ENCODE measurements around the gene SLC38A9. TPM values are rescaled to one million over a fixed set of nuclear protein-coding genes. Genes with fewer than 3 reads are reported as not detected.

The SLC38A9 gene
- total RNA-seq, 1 donor from 2014 or later = 36.6 TPM

DNA sequence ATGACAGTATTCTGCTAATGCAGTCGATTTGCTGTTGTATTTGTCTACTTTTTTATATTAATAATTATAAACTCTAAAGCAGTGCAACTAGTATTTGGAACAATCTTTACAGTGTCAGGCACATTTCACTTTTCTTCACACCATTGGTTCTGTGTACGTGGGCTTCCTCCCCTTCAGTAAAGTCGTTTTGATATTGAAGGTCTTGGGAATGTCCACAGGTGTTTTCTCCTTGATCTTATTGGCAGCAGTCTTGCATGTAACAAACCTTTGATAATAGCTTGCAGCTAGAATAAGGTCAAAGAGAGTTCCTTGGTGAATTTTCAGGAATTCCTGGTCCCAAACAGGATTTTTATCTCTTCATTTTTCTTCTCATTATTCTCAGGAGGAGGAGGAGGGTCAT is 37.9 kb upstream of the SLC38A9 start:
- TF ChIP-seq, protein P1, sequence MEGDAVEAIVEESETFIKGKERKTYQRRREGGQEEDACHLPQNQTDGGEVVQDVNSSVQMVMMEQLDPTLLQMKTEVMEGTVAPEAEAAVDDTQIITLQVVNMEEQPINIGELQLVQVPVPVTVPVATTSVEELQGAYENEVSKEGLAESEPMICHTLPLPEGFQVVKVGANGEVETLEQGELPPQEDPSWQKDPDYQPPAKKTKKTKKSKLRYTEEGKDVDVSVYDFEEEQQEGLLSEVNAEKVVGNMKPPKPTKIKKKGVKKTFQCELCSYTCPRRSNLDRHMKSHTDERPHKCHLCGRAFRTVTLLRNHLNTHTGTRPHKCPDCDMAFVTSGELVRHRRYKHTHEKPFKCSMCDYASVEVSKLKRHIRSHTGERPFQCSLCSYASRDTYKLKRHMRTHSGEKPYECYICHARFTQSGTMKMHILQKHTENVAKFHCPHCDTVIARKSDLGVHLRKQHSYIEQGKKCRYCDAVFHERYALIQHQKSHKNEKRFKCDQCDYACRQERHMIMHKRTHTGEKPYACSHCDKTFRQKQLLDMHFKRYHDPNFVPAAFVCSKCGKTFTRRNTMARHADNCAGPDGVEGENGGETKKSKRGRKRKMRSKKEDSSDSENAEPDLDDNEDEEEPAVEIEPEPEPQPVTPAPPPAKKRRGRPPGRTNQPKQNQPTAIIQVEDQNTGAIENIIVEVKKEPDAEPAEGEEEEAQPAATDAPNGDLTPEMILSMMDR (conservative IDR thresholded peaks at IDR 0.05) = no peak
- no peak overlapping the region for H3K4me3 Mint-ChIP-seq
- no peak for DNase-seq (ENCODE audit: extremely low spot score, unreplicated experiment)
- H3K27me3 Mint-ChIP-seq = no peaks in the 10 kb centered on the region
- H3K27ac Mint-ChIP-seq = no peak overlapping the region
- H3K4me1 Mint-ChIP-seq (ENCODE audit: unreplicated experiment) = no peaks in the 10 kb centered on the region
- H3K36me3 Mint-ChIP-seq = no peaks in the 10 kb centered on the region
- H3K9me3 Mint-ChIP-seq = no peaks in the 10 kb centered on the region

GRCh38 chr5:55749387-55749786 is 37.3 kb upstream of the SLC38A9 start:
- Mint-ChIP-seq H3K4me3 (no peak overlapping the region), H3K4me1 (ENCODE audit: unreplicated experiment) (no peaks in the 10 kb centered on the region), H3K27ac (no peak overlapping the region), H3K27me3 (no peaks in the 10 kb centered on the region), H3K36me3 (no peaks in the 10 kb centered on the region), H3K9me3 (no peaks in the 10 kb centered on the region)
- TF ChIP-seq, protein P1 (conservative IDR thresholded peaks at IDR 0.05) = no peak
- no peak for DNase-seq (ENCODE audit: extremely low spot score, unreplicated experiment)

DNA sequence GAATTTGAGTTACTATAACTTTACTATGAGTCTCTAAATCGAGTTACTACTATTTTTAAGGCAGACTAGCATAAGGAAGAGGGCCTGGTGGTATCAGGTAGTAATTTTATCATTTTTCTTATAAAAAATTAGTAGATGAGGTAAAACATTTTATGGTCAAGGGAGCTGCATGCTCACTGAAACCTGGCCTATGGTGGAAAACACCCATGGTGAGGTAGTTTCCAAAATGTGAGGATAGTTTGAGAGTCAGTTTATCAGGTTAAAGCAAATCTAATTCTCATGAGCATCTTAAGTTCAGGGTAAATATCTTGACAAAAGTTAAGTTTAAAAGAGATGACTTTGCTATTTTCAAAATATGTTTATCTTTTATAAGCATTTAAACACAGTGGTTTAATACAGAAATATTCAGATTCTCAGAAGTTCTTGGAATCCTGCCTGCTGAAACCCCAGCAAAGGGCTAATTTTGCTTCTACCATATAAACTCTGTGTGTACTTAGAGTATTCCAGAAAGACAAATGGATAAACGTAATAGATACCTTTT is 35.7 kb upstream of the SLC38A9 start:
- no peaks in the 10 kb centered on the region for H3K4me1 Mint-ChIP-seq (ENCODE audit: unreplicated experiment)
- DNase-seq (ENCODE audit: extremely low spot score, unreplicated experiment) = no peak
- H3K4me3 Mint-ChIP-seq = no peak overlapping the region
- TF ChIP-seq, protein P1 (conservative IDR thresholded peaks at IDR 0.05) = no peak
- H3K27ac Mint-ChIP-seq = no peak overlapping the region
- no peaks in the 10 kb centered on the region for H3K9me3 Mint-ChIP-seq
- H3K27me3 Mint-ChIP-seq = no peaks in the 10 kb centered on the region
- H3K36me3 Mint-ChIP-seq = no peaks in the 10 kb centered on the region

- Mint-ChIP-seq H3K36me3 (no peaks in the 10 kb centered on the region), H3K4me1 (ENCODE audit: unreplicated experiment) (no peaks in the 10 kb centered on the region), H3K4me3 (no peak overlapping the region), H3K27me3 (peaks cover 5% of the 10 kb centered on the region), H3K9me3 (no peaks in the 10 kb centered on the region), H3K27ac (no peak overlapping the region)
- TF ChIP-seq, protein P1 (conservative IDR thresholded peaks at IDR 0.05) = no peak
- no peak for DNase-seq (ENCODE audit: extremely low spot score, unreplicated experiment)
Measured at GRCh38 chr5:55742778-55743177, 30.7 kb upstream of the SLC38A9 start.

DNA sequence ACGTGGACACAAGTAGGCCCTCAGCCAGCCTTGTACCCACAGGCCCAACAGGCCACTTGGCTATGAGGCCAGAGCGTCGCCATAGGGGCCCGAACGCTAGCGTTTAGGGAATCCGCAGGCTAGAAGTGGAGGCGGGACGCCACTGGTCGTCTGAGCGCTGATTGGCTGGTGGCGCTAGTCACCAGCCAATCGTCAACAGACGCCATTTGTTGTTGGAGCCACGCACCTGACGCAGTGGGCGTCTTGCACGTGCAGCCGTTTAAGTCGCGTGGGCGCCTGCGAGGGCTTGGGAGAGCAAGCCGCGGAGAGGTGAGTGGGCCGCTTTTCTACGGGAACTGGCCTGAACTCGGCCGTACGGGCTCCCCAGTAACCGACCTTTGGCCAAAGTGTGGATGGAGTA is 25.7 kb upstream of the SLC38A9 start, which contains the start of gene DDX4:
TSS of gene DDX4 (plus strand) at position 269 of the 400 bp plus-strand sequence. CDS start 903 bp downstream, outside the sequence.
- no peak within 1 kb of the TSS for H3K4me3 Mint-ChIP-seq
- H3K9me3 Mint-ChIP-seq = no peaks in the 10 kb centered on the region
- H3K27me3 Mint-ChIP-seq = peaks cover 5% of the 10 kb centered on the region

More for the DNA sequence above, 25.7 kb upstream of the SLC38A9 start, which contains the start of gene DDX4:
- no peaks in the 10 kb centered on the region for H3K4me1 Mint-ChIP-seq (ENCODE audit: unreplicated experiment)
- no peak for DNase-seq (ENCODE audit: extremely low spot score, unreplicated experiment)
- no peak within 1 kb of the TSS for H3K27ac Mint-ChIP-seq
- TF ChIP-seq, protein P1 (conservative IDR thresholded peaks at IDR 0.05) = no peak
- H3K36me3 Mint-ChIP-seq = no peaks in the 10 kb centered on the region

Measured in type B pancreatic cell (in vitro differentiated cells).